ENCODE data around the gene PRPF8. TPM values are rescaled to one million over a fixed set of nuclear protein-coding genes. Genes with fewer than 3 reads are reported as not detected.

Gene PRPF8
- polyA plus RNA-seq, 1 of the 3 experiments (the other 2 are of a cell fraction) = 149 TPM

DNA sequence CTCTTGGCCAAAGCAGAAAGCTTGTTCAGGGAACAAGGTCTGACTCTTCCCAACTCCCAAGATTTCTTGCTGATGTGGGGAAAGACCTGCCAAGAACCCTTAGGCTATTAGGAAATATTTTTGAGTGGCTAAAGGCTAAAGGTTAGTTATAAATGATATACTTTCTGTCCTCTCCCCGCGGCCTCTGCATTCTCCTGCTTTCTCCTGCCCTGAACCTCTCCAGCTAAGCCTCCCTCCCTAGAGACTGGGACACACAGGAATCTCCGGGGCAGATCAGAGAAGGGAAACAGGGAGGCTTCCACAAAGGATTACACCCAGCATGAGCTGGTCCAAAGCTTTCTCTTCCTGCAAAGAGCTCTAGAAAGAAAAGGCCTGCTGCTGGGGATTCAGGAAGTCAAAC, 58.3 kb downstream of the PRPF8 start:
- no peak for DNase-seq
- Histone ChIP-seq H3F3A (replicated peaks; ENCODE audit: insufficient read depth) (no peaks in the 10 kb centered on the region), H3K27me3 (ENCODE audit: insufficient read depth) (no peaks in the 10 kb centered on the region), H3K36me3 (replicated peaks in 1 of 2; ENCODE audit: control insufficient read depth in 1 of 2, insufficient read depth in 2 of 2, low read length in 1 of 2) (no peaks in the 10 kb centered on the region), H3K9ac (no peak overlapping the region), H3K4me3 (ENCODE audit: low read depth in 2 of 2, low read length in 1 of 2) (no peak overlapping the region), H3K9me2 (no peaks in the 10 kb centered on the region), H3K4me1 (ENCODE audit: control insufficient read depth in 1 of 2, insufficient read depth in 2 of 2, low read depth in 1 of 2, low read length in 1 of 2) (peaks cover 3 to 13% of the 10 kb centered on the region in 2 experiments; a peak in 2 of 4 replicates), H3K9me3 (no peaks in the 10 kb centered on the region), H4K20me1 (ENCODE audit: insufficient read depth) (no peaks in the 10 kb centered on the region), H3K27ac (ENCODE audit: low read depth in 2 of 2, low read length in 1 of 2) (no peak overlapping the region), H3K79me2 (ENCODE audit: insufficient read depth) (no peaks in the 10 kb centered on the region), H3K4me2 (no peak overlapping the region), H2AFZ (ENCODE audit: low read depth) (no peak overlapping the region)
- WGBS (ENCODE audit: low lambda C conversion rate) = 81% methylated on average over 3 of the region's 3 CpGs
- no peak for TF ChIP-seq NRF1 (IDR thresholded peaks at IDR 0.05; ENCODE audit: low read depth, low read length)
- TF ChIP-seq, protein P1, sequence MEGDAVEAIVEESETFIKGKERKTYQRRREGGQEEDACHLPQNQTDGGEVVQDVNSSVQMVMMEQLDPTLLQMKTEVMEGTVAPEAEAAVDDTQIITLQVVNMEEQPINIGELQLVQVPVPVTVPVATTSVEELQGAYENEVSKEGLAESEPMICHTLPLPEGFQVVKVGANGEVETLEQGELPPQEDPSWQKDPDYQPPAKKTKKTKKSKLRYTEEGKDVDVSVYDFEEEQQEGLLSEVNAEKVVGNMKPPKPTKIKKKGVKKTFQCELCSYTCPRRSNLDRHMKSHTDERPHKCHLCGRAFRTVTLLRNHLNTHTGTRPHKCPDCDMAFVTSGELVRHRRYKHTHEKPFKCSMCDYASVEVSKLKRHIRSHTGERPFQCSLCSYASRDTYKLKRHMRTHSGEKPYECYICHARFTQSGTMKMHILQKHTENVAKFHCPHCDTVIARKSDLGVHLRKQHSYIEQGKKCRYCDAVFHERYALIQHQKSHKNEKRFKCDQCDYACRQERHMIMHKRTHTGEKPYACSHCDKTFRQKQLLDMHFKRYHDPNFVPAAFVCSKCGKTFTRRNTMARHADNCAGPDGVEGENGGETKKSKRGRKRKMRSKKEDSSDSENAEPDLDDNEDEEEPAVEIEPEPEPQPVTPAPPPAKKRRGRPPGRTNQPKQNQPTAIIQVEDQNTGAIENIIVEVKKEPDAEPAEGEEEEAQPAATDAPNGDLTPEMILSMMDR (IDR thresholded peaks at IDR 0.05) = no peak
- TF ChIP-seq RXRA (IDR thresholded peaks at IDR 0.05; ENCODE audit: borderline replicate concordance, low read depth) = no peak
- TF ChIP-seq, protein P2, sequence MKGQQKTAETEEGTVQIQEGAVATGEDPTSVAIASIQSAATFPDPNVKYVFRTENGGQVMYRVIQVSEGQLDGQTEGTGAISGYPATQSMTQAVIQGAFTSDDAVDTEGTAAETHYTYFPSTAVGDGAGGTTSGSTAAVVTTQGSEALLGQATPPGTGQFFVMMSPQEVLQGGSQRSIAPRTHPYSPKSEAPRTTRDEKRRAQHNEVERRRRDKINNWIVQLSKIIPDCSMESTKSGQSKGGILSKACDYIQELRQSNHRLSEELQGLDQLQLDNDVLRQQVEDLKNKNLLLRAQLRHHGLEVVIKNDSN (IDR thresholded peaks at IDR 0.05; ENCODE audit: borderline replicate concordance, low read depth) = no peak
- TF ChIP-seq, protein P3, sequence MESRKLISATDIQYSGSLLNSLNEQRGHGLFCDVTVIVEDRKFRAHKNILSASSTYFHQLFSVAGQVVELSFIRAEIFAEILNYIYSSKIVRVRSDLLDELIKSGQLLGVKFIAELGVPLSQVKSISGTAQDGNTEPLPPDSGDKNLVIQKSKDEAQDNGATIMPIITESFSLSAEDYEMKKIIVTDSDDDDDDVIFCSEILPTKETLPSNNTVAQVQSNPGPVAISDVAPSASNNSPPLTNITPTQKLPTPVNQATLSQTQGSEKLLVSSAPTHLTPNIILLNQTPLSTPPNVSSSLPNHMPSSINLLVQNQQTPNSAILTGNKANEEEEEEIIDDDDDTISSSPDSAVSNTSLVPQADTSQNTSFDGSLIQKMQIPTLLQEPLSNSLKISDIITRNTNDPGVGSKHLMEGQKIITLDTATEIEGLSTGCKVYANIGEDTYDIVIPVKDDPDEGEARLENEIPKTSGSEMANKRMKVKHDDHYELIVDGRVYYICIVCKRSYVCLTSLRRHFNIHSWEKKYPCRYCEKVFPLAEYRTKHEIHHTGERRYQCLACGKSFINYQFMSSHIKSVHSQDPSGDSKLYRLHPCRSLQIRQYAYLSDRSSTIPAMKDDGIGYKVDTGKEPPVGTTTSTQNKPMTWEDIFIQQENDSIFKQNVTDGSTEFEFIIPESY (IDR thresholded peaks at IDR 0.05; ENCODE audit: borderline replicate concordance, low read depth) = no peak
- no peak for TF ChIP-seq RCOR1 (IDR thresholded peaks at IDR 0.05; ENCODE audit: low read length)
- TF ChIP-seq, protein P4, sequence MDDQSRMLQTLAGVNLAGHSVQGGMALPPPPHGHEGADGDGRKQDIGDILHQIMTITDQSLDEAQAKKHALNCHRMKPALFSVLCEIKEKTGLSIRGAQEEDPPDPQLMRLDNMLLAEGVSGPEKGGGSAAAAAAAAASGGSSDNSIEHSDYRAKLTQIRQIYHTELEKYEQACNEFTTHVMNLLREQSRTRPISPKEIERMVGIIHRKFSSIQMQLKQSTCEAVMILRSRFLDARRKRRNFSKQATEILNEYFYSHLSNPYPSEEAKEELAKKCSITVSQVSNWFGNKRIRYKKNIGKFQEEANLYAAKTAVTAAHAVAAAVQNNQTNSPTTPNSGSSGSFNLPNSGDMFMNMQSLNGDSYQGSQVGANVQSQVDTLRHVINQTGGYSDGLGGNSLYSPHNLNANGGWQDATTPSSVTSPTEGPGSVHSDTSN (IDR thresholded peaks at IDR 0.05) = no peak
- ChIA-PET POLR2A (no interaction called here), CTCF (interaction anchor here (0.8 to 2.1 kb wide), 3 partner anchors 22 to 264 kb away, joined by 3 to 11 read pairs (median 3); partner anchors contain the start of gene RILP)

DNA sequence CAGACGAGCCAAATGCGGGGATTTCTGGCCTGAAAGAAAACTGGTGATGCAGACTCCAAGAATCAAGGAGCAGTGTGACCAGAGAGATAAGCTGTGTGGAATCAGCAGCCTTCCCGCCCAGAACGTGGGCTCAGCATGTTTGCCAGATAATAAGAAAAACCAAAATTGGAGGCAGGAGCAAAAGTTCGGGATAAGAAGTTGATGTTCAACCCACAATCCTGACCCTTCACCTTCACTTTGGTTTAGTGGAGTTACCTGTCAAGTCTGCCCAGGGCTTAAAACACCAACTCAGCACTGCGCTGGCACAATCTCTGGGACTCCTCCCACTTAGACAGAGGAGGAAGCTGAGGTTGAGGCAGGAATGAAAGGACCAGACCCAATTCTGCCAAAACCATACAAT, 59.1 kb downstream of the PRPF8 start:
- Histone ChIP-seq H3K9me3 (no peaks in the 10 kb centered on the region), H3K4me3 (ENCODE audit: low read depth in 2 of 2, low read length in 1 of 2) (no peak overlapping the region), H3K9me2 (no peaks in the 10 kb centered on the region), H2AFZ (ENCODE audit: low read depth) (no peak overlapping the region), H3K4me1 (ENCODE audit: control insufficient read depth in 1 of 2, insufficient read depth in 2 of 2, low read depth in 1 of 2, low read length in 1 of 2) (peaks cover 3 to 13% of the 10 kb centered on the region in 2 experiments; a peak in 2 of 4 replicates), H3K79me2 (ENCODE audit: insufficient read depth) (no peaks in the 10 kb centered on the region), H3K27ac (ENCODE audit: low read depth in 2 of 2, low read length in 1 of 2) (no peak overlapping the region), H4K20me1 (ENCODE audit: insufficient read depth) (no peaks in the 10 kb centered on the region), H3K36me3 (replicated peaks in 1 of 2; ENCODE audit: control insufficient read depth in 1 of 2, insufficient read depth in 2 of 2, low read length in 1 of 2) (no peaks in the 10 kb centered on the region), H3K9ac (no peak overlapping the region), H3K27me3 (ENCODE audit: insufficient read depth) (no peaks in the 10 kb centered on the region), H3K4me2 (no peak overlapping the region), H3F3A (replicated peaks; ENCODE audit: insufficient read depth) (no peaks in the 10 kb centered on the region)
- TF ChIP-seq RXRA (IDR thresholded peaks at IDR 0.05; ENCODE audit: borderline replicate concordance, low read depth) = no peak
- no peak for TF ChIP-seq FOXJ3 (CRISPR knock-in tag; IDR thresholded peaks at IDR 0.05)
- TF ChIP-seq, protein P4 (IDR thresholded peaks at IDR 0.05) = no peak
- TF ChIP-seq NRF1 (IDR thresholded peaks at IDR 0.05; ENCODE audit: low read depth, low read length) = no peak
- no peak for TF ChIP-seq ELF1 (IDR thresholded peaks at IDR 0.05)
- TF ChIP-seq SMC3 (IDR thresholded peaks at IDR 0.05; ENCODE audit: low read depth, low read length) = no peak
- TF ChIP-seq TCF12 (IDR thresholded peaks at IDR 0.05) = no peak
- TF ChIP-seq GATA2 (CRISPR knock-in tag; IDR thresholded peaks at IDR 0.05) = no peak
- no peak for TF ChIP-seq EP300 (IDR thresholded peaks at IDR 0.05; ENCODE audit: borderline replicate concordance in 1 of 2, low read depth in 1 of 2, low read length in 1 of 2)
- no peak for TF ChIP-seq MEF2A (IDR thresholded peaks at IDR 0.05; ENCODE audit: borderline replicate concordance, low read depth)
- 93% methylated on average over 6 of the region's 6 CpGs for WGBS (ENCODE audit: low lambda C conversion rate)
- ChIA-PET POLR2A (no interaction called here), CTCF (interaction anchor here (1.0 to 2.1 kb wide), 4 partner anchors 9 to 51 kb away, joined by 3 to 11 read pairs (median 4); partner anchors contain the start of gene RILP)
- no peak for DNase-seq
